Measurements from ENCODE around the gene QKI.

The QKI gene

DNA sequence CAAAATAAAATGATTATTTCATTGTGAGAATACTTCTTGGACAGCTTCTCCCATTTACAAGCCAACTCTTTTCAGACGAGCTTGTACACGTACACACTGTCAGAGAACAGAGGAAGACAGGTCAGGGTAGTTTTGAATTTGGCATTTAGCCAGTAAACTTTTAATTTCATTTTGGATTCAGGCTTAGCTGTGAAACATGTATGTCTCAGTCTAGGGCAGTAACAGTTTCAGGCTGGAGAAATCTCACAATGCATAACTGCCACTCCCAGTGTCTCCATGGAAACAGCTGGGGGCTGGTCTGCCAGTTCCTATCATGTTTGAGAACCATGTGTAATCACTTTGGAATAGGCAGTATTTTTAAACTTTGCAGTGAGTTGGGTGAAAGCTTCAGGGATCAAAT is 22.0 kb upstream of the QKI start:
- peak in 3 of 4 experiments; percentile 38 to 51 (median 51) for DNase-seq

- no peak for DNase-seq
Observed at GRCh38 chr6:163393923-163394322, 20.6 kb upstream of the QKI start.

- no peak for DNase-seq
Observed at GRCh38 chr6:163394659-163395058, 19.9 kb upstream of the QKI start.

GRCh38 chr6:163395122-163395830 is 19.2 kb upstream of the QKI start:
- DNase-seq = peak in 3 of 4 experiments; percentile 50 to 64 (median 56)

DNA sequence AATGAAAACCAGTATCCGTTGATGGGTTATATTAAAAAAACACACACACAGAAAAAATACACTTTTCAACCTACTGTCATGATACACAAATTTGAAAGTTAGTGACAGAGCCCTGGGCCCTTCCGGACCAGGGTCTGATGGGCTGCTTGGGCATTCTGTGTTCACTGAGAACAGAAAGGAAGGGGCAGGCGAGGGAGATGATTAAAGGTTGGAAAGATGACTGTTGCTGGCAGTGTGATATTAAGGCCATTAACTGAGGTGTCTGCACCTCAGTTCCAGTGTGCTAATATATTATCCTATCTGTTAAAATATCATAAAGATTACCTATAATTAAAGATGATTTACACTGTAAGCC is 18.7 kb upstream of the QKI start:
- no peak for DNase-seq

- no peak for DNase-seq
Observed at GRCh38 chr6:163397326-163397725, 17.2 kb upstream of the QKI start.

DNA sequence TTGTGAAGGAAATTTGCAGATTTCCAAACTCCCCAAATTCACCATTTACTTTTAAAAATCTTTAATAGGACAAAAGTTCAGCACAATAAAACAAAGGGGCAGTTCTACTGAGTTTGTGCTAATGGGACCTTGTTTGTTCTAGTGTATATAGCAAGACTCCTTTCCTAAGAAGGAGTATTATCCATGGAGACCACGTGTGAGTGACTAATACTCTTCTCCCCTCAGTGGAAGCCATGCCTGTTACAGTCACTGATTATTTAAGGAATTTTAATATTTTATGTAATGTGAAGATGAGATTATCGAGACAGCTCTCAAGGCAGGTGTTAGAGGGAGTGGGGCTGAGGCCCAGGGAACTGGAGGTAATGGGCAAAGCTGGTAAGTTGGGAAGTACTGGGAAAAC is 16.4 kb upstream of the QKI start:
- no peak for DNase-seq

DNA sequence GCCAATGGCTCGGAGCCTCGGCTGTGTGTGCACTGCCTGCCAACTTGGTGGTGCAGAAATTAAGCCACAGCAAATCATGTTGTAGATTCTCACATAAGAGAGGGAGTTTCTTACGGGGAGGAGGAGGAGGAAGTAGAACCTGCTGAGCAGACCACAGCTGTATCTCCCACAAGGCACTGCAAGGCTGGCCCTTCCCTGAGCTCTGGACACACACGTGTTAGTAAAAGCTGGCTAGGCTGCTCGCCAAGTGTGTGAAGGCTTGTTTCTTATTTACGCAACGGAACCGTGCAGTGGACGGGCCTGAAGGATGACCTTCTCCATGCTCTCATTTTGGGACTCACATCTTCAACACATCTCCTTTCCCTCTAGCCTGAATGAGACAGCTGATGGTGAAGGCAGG is 15.7 kb upstream of the QKI start:
- DNase-seq = peak; percentile 81 to 89 (median 84)

DNA sequence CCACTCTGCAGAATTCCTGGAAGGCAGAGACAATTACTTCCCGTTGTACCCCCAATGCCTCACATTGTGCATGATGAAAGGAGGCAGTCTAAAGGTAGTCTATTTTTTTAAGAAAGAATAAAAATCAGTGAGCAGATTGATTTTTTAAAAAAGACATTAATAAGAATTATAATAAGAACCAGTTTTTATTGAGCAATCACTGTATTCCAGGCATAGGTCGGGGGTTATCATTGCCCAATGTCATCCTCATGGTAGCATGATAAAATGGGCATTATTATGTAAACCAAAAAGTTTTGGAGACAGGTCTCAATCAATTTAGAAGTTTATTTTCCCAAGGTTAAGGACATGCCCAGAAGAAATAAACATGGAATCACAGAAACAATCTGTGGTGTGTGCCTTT is 14.0 kb upstream of the QKI start:
- no peak for DNase-seq

DNA sequence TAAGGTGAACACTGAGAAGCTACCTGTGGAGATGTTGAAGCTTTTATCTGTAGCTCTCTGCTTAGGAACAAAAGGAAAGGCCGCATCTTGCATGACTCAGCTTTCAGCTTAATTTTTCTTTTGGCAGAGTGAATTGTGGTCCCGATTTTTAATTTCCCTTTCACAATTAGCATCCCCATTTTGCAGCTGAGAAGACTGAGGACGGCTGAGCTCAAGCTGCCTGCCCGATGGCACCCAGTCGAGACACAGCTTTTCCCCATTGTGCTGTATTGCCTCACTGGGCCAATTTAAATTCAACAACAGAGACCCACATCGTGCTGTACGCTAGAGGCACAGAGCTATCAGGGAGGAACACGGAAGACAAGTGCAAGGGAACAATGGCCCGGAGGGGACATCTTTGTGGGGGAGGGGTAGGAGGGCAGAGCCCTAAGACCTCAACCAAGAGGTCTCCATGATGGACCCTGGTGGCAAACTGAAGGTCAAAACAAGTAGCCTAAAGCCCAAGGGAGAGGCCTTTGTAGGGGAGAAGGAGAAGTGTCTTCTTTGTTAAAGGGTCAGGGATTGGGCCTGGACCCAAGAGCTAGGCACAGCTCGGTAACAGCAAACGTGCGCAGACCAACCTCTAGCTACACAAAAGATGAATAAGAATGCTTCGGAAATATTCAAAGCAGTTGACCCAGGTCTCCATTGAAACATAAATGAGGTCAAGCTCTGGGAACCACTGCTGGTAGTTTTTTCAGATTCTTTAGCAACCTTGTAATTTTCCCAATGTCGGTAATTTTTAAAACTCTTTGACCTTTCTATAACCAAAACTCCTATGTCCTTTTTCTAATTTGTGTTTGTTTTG is 13.3 kb upstream of the QKI start:
- no peak for DNase-seq

- DNase-seq = no peak
Observed at GRCh38 chr6:163402616-163403015, 11.9 kb upstream of the QKI start.

GRCh38 chr6:163404825-163405265 is 9.7 kb upstream of the QKI start:
- DNase-seq = peak; percentile 90 to 98 (median 93)

DNA sequence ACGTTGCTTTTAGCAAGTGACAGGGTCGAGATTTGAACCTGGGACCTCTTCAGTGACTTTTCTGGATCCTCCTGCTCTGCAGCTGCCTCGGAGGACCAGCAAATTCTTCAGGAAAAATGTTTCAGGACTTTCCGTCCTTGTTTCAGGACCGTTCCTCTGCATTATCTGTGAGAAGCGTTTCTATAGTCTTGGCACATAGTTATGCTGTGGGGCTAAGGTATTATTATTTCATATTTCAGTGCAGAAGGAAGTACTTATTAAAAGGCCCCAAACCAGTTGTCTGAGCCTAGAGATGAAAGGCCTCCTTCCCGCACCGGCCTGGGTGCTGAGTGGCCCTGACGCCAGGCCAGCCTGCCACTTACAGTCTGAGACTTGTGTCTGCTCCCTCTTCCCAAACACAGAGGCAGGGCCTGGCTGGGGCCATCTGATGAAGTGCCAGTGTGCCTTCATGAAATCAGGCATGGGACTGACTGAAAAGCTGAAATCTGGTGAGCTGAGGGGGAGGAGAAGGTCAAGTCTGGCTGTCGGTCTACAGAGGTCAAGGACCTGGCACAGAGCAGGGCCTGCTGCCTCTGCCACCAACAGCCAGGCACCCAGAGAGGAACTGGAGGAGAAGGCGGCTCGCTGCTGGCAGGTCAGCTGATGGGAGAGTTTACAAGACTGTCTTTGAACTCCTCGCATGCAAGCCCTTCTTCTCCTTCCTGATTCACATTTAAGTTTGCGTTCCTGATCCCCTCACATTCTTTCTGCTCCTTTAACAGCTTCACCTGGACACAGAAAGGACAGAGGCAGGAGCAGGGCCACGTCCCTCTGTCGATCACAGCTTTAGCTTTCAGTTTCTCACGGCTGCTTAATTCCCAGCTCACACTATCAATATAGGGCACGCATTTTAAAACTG is 8.9 kb upstream of the QKI start:
- peak; percentile 93 to 98 (median 96) for DNase-seq

- peak in 3 of 4 experiments; percentile 38 to 80 (median 69) for DNase-seq
Observed at GRCh38 chr6:163406366-163406765, 8.2 kb upstream of the QKI start.

- no peak for DNase-seq
Observed at GRCh38 chr6:163406830-163407229, 7.7 kb upstream of the QKI start.

DNA sequence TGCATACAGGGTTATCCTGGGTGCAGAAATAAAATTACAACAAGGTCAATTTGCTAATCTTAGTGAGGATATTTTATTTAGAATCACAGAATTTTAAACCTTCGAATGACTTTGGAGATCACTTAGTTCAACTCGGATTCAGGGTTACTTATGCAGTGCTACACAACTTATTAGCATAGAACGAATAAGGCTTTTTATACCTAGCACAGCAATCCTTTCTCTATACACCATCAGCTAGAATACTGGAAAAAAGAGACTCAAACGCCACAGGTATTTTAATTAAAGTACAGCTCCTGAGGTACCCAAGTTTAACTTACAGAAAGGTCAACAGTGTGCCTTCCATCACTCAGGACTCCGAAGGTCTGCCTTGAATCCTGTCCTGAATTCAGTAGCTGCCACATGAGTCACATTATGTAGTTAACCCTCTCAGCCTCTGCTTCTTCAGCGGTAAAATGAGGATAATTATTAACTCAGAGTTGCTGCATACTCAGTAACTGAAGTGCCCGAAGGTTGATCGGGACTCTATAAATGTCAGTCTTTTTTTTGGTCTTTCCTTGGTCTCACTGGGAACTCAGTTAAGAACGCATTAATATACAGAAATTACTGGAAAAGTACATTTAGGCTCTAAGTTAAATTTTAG is 6.0 kb upstream of the QKI start:
- DNase-seq = no peak

DNA sequence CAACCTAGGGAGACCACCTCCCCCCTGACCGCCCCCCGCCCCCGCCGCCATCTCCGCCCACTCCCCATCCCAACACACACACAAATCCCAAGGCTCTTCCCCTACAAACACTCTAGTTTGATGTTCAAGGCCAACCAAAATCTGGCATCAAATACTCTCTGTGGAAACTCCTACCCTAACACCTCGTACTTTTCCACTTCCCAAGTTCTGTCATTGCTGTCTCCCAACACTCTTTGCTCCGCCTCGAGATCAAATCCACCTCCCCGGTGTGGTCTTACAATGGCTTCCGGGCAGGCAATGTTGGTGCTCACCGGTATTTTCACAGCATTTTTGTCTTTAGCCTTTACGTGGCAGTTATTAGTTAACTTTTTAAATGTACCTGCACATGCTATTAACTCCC is 4.8 kb upstream of the QKI start:
- no peak for DNase-seq

DNA sequence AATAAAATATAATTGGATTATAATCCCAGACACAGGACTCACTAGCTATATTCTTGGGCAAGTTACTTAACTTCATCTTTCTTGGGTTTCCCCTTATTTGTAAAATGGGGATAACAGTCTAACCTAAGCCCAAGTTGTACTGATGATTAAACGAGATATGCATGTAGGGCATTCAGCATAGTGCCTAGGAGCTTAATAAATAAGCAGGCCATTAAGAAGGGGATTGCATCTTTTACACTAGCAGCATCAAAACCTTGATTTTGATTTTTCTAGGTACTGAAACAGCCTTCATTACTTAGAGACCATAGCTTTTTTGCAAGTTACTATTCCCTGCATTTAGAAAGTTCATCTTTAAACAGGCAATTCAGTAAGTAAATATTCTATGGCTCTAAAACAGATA is 2.2 kb upstream of the QKI start:
- peak in 3 of 4 experiments; percentile 52 to 67 (median 63) for DNase-seq

- DNase-seq = no peak
Observed at GRCh38 chr6:163412801-163413344, 1.6 kb upstream of the QKI start.

GRCh38 chr6:163413345-163414116 is 987 bp upstream of the QKI start:
- DNase-seq = peak; percentile 98 to 99 (median 98)

GRCh38 chr6:163414946-163415619 is 565 bp downstream of the QKI start:
- DNase-seq = peak in 3 of 4 experiments; percentile 29 to 43 (median 41)

Measured in suppressor macrophage (primary cell).